LNCaP clone FGC (cell line): ENCODE measurements around the gene GDF15.

Experiments used
- DNase-seq: peaks from one replicate; pipeline ENCODE4 v3.0.0-alpha.2; 2011; ENCODE audit warnings: low read depth
- H3K4me3 ChIP-seq: 2 replicates; pipeline ENCODE4 v1.5.1; 2011; ENCODE audit warnings: mild to moderate bottlenecking, low read depth, low read length, control low read depth
- CTCF ChIP-seq: IDR thresholded peaks from 2 replicates; pipeline ENCODE4 v1.5.1; 2012; ENCODE audit warnings: mild to moderate bottlenecking; ENCODE audit not compliant: control insufficient read depth, insufficient read depth; ENCODE audit errors: extremely low read depth

The GDF15 gene

DNA sequence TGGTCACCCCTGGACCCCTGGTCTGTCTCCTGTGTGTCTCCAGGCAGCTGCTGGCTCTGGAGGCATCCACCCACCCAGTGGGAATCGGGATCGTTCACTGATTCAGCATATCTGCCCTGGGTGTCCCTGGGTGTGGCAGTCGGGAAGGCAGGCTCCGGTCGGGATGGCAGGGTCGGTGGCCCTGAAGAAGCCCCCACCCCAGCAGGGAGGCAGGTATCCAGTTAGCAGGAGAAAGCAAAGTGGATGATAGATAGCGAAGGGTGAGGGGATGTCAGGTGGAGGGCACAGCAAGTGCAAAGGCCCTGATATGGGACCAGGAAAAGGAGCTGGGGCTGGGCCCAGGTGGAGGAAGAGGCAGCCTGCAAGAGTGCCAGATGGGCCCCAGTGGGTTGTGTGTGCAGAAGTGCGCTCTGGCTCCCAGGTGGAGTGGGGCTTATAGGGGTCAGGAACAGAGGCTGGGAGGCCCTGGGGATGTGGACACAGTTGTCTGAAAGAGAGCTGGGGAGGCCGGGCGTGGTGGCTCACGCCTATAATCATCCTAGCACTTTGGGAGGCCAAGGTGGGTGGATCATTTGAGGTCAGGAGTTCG lies 35.5 kb downstream of the GDF15 start:
- TF ChIP-seq CTCF = no peak
- H3K4me3 ChIP-seq = no peak overlapping the region
- DNase-seq = no peak

GRCh38 chr19:18422530-18423191 lies 36.7 kb downstream of the GDF15 start:
- no peak for TF ChIP-seq CTCF
- no peak for DNase-seq
- H3K4me3 ChIP-seq = no peak overlapping the region

DNA sequence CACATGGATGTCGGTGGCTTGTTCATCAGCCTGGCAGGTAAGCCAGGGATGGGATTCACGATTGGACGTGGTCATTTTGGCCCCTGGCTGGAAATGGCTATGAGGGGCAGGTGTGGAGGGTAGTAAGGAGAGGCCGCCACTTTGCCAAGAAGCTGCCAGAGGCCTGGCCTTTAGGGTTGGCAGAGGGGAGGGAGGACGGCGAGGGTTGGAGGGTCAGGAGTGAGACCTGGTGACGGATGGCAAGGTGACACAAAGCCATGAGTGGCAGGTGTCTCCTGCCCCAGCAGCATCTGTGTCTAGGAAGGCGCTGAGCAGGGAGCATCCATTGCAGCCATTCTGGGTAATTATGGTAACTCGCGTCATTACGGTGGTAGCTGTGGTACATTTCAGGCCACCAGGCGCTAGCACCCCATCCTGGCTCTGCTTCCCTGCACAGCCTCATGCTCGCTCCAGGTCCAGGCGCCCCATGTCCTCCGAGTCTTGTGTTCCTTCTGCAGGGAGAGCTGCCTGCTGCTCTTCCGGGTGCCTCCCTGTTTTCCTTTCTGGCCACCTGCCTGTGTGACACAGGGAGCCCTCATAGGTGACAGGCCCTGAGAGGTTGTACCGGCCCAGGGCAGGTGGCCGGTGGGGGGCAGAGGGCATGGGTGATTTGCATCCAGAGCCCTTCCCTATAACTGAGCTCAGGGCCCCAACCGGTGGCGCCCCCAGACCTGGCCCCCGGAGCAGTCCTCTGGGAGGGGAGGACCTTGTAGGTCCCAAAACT lies 37.5 kb downstream of the GDF15 start:
- TF ChIP-seq CTCF = no peak
- no peak overlapping the region for H3K4me3 ChIP-seq
- no peak for DNase-seq

GRCh38 chr19:18424122-18424889 lies 38.3 kb downstream of the GDF15 start:
- TF ChIP-seq CTCF = no peak
- no peak overlapping the region for H3K4me3 ChIP-seq
- DNase-seq = no peak

GRCh38 chr19:18424890-18425514 lies 39.0 kb downstream of the GDF15 start:
- DNase-seq = no peak
- H3K4me3 ChIP-seq = no peak overlapping the region
- TF ChIP-seq CTCF = no peak
